GM18858 (cell line): ENCODE data around the gene SND1.

Experiments
- ATAC-seq: cut with Tn5 transposase; IDR thresholded peaks from one replicate; pipeline ENCODE4 v1.9.1; 2021; ENCODE audit not compliant: unreplicated experiment

The SND1 gene

GRCh38 chr7:127920787-127921438, 268.9 kb downstream of the SND1 start:
- no peak for ATAC-seq

- no peak for ATAC-seq
Observed at GRCh38 chr7:127922656-127923055, 270.7 kb downstream of the SND1 start.

- ATAC-seq, result no peak
Observed at GRCh38 chr7:127924874-127925273, 272.9 kb downstream of the SND1 start.

DNA sequence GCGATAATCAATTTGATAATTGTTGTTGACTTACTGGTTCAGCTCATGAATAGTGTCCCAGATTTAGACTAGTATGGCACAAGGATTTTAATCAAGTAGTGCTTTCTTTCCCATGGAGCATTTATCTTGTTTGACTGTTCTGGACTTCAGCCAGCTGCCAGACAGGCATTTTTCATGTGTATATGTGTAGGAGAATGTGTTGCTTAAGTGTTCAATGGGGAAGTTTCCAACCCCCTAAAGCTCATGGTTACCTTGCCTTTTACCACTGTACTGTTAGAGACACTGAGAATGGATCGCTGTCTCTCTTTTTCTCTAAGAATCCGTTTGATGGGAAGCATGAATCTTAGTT, 275.3 kb downstream of the SND1 start:
- ATAC-seq, result no peak

DNA sequence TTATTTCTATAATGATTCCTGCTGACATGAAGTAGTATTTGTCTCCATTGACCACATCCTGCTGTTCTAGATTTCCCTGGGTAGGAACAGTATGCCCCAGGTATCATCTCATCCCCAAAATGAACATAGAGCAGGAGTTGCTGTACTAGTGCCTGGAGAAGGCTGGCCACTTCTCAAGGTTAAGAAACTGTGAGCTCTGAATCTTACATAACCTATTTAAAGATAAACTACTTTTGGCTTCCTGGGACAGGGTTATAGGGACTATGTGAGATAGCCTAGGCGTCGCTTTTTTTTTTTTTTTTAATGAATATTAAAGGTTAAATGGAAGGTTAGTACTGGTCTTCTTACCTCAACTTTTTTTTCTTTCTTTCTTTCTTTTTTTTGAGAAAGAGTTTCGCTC, 276.2 kb downstream of the SND1 start:
- ATAC-seq, result no peak

GRCh38 chr7:127928852-127929251, 276.9 kb downstream of the SND1 start:
- no peak for ATAC-seq

- peak; percentile 41 for ATAC-seq
Observed at GRCh38 chr7:127930341-127931328, 278.6 kb downstream of the SND1 start.

DNA sequence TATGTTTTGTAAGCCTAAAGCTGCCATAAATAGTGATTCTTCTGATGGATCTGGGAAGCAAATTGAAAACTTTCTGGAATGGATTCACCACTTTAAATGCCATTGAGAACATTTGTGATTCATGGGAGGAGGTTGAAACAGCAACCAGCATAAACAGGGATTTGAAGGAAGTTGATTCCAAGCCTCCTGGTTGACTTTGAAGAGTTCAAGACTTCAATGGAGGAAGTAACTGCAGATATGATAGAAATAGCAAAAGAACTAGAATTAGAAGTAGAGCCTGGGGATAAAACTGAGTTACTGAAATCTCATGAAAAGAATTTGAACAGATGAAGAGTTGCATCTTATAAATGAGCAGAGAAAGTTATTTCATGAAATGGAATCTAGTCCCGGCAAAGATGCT, 280.1 kb downstream of the SND1 start:
- ATAC-seq, result no peak

DNA sequence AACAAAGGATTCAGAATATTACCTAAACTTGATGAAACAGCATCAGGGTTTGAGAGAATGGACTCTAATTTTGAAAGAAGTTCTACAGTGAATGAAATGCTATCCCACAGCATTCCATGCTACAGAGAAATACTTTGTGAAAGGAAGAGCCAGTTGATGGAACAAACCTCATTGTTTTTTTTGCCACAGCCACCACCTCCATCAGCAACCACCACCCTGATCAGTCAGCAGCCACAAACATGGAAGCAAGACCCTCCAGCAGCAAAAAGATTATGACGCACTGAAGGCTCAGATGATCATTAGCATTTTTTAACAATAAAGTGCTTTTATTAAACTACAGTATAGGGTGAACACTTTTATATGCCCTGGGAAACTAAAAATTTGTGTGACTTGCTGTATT, 280.5 kb downstream of the SND1 start:
- no peak for ATAC-seq

DNA sequence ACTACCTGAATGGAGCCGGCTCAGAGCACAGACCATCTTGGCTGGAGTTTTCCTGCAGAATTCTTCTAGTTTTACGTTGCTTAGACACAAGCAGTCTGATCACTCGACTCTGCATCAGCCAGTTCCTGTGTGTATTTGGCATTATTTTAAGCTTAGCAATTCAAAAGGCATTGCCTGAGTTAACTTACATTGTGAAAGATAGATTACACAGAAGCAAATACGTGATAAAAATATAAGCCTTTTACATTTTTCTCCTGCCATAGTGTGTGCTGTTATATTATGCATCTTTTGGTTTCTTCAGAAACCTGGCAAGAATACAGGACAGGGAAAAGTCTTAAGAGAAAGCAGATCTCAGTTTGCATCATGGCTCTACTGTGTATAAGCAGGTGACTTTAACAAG, 281.2 kb downstream of the SND1 start:
- no peak for ATAC-seq

DNA sequence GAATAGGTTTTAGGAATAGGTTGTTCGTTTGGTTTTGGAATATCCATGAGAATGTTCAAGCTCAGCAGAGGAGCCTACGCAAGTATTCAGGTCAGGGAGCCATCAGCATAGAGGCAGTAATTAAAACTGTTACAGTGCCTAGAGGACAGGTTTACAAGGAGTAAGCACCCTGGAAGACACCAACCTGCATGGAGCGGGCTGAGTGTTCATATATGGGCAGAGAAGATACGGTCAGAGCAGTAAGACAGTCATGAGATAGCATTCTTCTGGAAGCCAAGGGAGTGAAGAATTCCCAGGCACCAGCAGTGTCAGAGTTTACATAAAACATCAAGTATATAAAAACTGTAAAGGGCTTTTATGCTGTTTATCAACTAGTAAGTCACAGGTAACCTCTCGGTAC, 282.7 kb downstream of the SND1 start:
- ATAC-seq, result no peak

GRCh38 chr7:127935847-127936376, 283.9 kb downstream of the SND1 start:
- ATAC-seq, result no peak

GRCh38 chr7:127937066-127937680, 285.2 kb downstream of the SND1 start:
- ATAC-seq, result no peak

GRCh38 chr7:127938588-127938987, 286.6 kb downstream of the SND1 start:
- ATAC-seq, result no peak

DNA sequence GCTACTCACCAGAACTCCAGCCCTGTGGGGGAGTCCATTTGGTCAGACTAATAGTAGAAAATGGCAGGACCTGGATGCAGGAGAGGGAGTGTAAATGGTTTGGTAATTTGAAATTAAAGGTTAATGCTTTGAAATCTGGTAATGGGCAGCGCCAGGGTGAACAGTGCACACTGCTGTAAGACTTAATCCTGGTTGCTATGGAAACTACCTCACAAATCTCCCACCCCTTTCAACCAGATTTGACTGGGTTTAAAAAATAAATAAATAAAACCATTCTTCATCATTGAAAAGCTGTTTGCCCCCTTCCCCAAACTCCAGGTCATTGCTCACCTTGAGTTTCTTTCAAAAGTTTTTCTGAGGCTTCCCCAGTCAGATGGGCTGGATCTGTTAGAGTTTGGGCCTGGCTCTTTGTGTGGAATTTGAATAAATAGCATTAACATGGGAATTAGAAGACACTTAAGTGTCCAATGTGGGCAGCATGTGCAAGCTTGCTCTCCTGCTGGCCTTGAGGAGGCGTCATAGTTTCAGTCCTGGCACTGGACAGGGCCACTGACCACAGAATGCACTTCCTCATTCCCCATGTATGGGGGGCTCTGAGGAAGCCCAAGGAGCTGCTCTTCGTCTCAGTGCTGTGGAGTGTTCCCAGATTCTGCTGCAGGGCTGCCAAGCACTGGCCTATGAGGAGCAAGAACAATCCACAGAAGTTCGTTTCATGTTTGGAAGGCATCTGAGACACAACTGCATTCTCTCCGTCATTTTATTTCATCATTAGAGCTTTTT, 288.6 kb downstream of the SND1 start:
- ATAC-seq, result no peak

DNA sequence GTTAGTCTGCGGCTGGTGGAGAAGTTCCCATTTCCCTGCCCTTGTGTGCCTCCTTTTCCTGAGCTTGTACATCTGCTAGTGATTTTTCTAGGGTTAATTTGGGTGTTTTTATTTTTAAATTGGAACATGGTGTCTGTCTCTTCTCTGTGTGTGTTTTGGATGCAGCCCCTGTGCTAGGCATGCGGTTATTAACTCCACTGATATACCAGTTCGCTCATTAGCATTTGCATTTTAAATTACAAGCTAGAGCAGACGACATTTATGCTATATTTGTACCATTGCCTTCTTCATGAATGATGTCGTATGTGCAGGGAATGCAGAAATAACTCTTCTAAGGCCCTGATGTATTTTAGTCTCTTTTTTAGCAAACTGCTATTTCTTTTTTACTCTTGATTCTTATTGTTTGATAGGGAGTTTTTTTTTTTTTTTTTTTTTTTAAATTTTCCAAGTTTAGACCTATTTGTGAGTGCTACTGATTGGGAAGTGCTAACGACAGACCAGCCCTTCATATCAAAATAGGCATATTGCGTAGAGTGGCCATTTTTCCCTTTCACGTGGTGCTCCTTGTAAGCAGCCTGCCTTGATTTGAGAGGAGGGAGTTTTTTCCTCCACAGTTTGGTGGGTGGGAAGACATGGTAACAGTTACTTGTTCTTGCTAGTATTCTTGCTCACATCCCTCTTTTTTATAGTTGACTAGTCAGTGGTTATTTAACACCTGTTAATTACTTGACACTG, 289.6 kb downstream of the SND1 start:
- ATAC-seq, result no peak

GRCh38 chr7:127943541-127944521, 291.8 kb downstream of the SND1 start:
- no peak for ATAC-seq

GRCh38 chr7:127946111-127946510, 294.1 kb downstream of the SND1 start:
- no peak for ATAC-seq

DNA sequence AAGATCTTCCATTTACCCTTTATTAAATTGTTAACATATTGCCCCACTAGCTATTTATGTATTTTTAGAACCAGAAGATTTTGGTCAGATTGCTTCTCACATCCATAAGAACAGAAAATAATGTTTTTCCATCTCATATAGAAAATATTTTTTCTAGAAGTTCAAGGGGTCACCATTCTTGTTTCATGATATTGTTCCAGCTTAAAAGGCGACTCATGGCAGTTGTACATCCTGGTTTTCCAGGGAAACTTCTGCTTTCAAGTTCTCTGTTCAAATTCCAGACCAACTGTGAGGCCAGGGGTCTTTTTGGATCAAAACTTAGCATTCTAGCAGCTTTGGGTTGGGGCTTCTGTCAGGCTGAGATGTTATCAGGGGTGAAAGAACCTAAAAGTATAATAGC, 294.9 kb downstream of the SND1 start:
- ATAC-seq, result no peak
